HepG2 (cell line): Measurements from ENCODE around the gene S1PR2. TPM values are rescaled to one million over a fixed set of nuclear protein-coding genes. Genes with fewer than 3 reads are reported as not detected.

ENCODE experiments used
- ETV6 ChIP-seq: sonication (generic); formaldehyde crosslinking; conservative IDR thresholded peaks from 2 replicates; pipeline ENCODE4 v1.4.0; 2020; ENCODE audit warnings: missing genetic modification reagents
- HDAC6 ChIP-seq: fragments of 200-600 bp; sonication (generic); IDR thresholded peaks from 2 replicates; pipeline ENCODE4 v1.7.0; 2017; ENCODE audit warnings: mild to moderate bottlenecking, antibody characterized with exemption, low read length, low read depth
- HMGA1 ChIP-seq: sonication (generic); formaldehyde crosslinking; conservative IDR thresholded peaks from 2 replicates; pipeline ENCODE4 v1.4.0; 2020; ENCODE audit warnings: missing genetic modification reagents
- MED8 ChIP-seq: sonication (generic); formaldehyde crosslinking; IDR thresholded peaks from 2 replicates; pipeline ENCODE4 v1.8.1; 2023; ENCODE audit warnings: mild to moderate bottlenecking, missing genetic modification reagents; ENCODE audit not compliant: insufficient replicate concordance
- NCOA1 ChIP-seq: sonication (generic); formaldehyde crosslinking; IDR thresholded peaks from 2 replicates; pipeline ENCODE4 v1.9.0; 2021; ENCODE audit warnings: missing genetic modification reagents
- NCOR1 ChIP-seq: fragments of 200-600 bp; sonication (generic); IDR thresholded peaks from 2 replicates; pipeline ENCODE4 v1.7.0; 2017; ENCODE audit warnings: antibody characterized with exemption, low read length, borderline replicate concordance
- ZFAT ChIP-seq: sonication (generic); formaldehyde crosslinking; conservative IDR thresholded peaks from 2 replicates; pipeline ENCODE4 v1.8.1; 2023; ENCODE audit warnings: missing genetic modification reagents, inconsistent platforms
- ZKSCAN1 ChIP-seq: fragments of 150-350 bp; IDR thresholded peaks from 2 replicates; pipeline ENCODE4 v1.6.1; 2014; ENCODE audit warnings: low read length
- ZNF296 ChIP-seq: sonication (generic); formaldehyde crosslinking; conservative IDR thresholded peaks from 2 replicates; pipeline ENCODE4 v1.5.0; 2020; ENCODE audit warnings: mild to moderate bottlenecking, missing genetic modification reagents
- ZNF549 ChIP-seq: sonication (generic); formaldehyde crosslinking; IDR thresholded peaks from 2 replicates; pipeline ENCODE4 v1.5.0; 2020; ENCODE audit warnings: missing genetic modification reagents
- ZNF577 ChIP-seq: sonication (generic); formaldehyde crosslinking; IDR thresholded peaks from 2 replicates; pipeline ENCODE4 v1.4.0; 2020; ENCODE audit warnings: mild to moderate bottlenecking, low read depth, missing genetic modification reagents, borderline replicate concordance
- polyA plus RNA-seq, 8 experiments: library from polyadenylated mRNA; depleted of rRNA in 3 of 8; stranded (reverse) in 7 of 8; unstranded in 1 of 8; fragments of >200 nt; fragmentation: Illumina TruSeq in 4 of 8; extraction: Trizol in 4 of 8; gene quantifications; 2 replicates each; pipeline versions ENCODE4 v1.2.1 to v1.2.3, GENCODE V29; 2011 to 2016; ENCODE audit warnings: low read depth in 4 of 8, missing spikeins in 1 of 8, mixed read lengths in 1 of 8; ENCODE audit not compliant: insufficient read depth in 1 of 8
- total RNA-seq, 5 experiments: library from RNA; depleted of rRNA; stranded (reverse); fragments of >200 nt; fragmentation: Illumina TruSeq; extraction: Trizol; gene quantifications; 2 replicates each; pipeline ENCODE4 v1.2.3, GENCODE V29; 2016; ENCODE audit warnings: low read depth in 1 of 5
- TF ChIP-seq, protein P1 (sequence below): sonication (generic); formaldehyde crosslinking; IDR thresholded peaks from 2 replicates; pipeline ENCODE4 v1.8.1; 2023; ENCODE audit warnings: mild to moderate bottlenecking, missing genetic modification reagents
- TF ChIP-seq, protein P2 (sequence below): sonication (generic); formaldehyde crosslinking; IDR thresholded peaks from 2 replicates; pipeline ENCODE4 v1.4.0; 2020; ENCODE audit warnings: missing genetic modification reagents
- TF ChIP-seq, protein P3 (sequence below): sonication (generic); formaldehyde crosslinking; IDR thresholded peaks from 2 replicates; pipeline ENCODE4 v1.4.0; 2020; ENCODE audit warnings: mild to moderate bottlenecking, missing genetic modification reagents
- TF ChIP-seq, protein P4 (sequence below): sonication (generic); formaldehyde crosslinking; IDR thresholded peaks from 2 replicates; pipeline ENCODE4 v1.4.0; 2020; ENCODE audit warnings: missing genetic modification reagents, borderline replicate concordance
- TF ChIP-seq, protein P5 (sequence below): sonication (generic); formaldehyde crosslinking; IDR thresholded peaks from 2 replicates; pipeline ENCODE4 v1.4.0; 2020; ENCODE audit warnings: mild to moderate bottlenecking, missing genetic modification reagents

The S1PR2 gene
- total and polyA plus RNA-seq, 2 of the 13 experiments (the other 11 are each of a cell fraction or from before 2014, with no cell fraction given), result 0.91 to 1.3 TPM

DNA sequence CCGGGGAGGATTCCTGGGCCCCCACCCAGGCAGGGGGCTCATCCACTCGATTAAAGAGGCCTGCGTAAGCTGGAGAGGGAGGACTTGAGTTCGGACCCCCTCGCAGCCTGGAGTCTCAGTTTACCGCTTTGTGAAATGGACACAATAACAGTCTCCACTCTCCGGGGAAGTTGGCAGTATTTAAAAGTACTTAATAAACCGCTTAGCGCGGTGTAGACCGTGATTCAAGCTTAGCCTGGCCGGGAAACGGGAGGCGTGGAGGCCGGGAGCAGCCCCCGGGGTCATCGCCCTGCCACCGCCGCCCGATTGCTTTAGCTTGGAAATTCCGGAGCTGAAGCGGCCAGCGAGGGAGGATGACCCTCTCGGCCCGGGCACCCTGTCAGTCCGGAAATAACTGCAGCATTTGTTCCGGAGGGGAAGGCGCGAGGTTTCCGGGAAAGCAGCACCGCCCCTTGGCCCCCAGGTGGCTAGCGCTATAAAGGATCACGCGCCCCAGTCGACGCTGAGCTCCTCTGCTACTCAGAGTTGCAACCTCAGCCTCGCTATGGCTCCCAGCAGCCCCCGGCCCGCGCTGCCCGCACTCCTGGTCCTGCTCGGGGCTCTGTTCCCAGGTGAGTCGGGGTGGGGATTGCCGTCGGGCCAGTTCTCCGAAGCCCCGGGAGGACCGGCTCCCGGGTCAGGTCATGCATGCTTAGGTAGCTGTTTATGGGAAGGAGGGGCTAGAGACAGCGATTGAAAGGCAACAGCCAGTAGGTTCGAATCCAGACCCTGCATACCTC, 39.7 kb upstream of the S1PR2 start, which contains the start of gene ICAM1 (continued):
- TF ChIP-seq, protein P1, sequence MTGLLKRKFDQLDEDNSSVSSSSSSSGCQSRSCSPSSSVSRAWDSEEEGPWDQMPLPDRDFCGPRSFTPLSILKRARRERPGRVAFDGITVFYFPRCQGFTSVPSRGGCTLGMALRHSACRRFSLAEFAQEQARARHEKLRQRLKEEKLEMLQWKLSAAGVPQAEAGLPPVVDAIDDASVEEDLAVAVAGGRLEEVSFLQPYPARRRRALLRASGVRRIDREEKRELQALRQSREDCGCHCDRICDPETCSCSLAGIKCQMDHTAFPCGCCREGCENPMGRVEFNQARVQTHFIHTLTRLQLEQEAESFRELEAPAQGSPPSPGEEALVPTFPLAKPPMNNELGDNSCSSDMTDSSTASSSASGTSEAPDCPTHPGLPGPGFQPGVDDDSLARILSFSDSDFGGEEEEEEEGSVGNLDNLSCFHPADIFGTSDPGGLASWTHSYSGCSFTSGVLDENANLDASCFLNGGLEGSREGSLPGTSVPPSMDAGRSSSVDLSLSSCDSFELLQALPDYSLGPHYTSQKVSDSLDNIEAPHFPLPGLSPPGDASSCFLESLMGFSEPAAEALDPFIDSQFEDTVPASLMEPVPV, result peak; percentile 84
- TF ChIP-seq ZNF296 (CRISPR knock-in tag) (no peak), ZNF549 (CRISPR knock-in tag) (no peak), MED8 (peak; percentile 90), NCOA1 (CRISPR knock-in tag) (no peak), ZNF577 (no peak), HMGA1 (CRISPR knock-in tag) (no peak), ZFAT (CRISPR knock-in tag) (no peak), HDAC6 (no peak), ETV6 (CRISPR knock-in tag) (peak; percentile 95), ZKSCAN1 (no peak), NCOR1 (no peak)
- TF ChIP-seq, protein P2, sequence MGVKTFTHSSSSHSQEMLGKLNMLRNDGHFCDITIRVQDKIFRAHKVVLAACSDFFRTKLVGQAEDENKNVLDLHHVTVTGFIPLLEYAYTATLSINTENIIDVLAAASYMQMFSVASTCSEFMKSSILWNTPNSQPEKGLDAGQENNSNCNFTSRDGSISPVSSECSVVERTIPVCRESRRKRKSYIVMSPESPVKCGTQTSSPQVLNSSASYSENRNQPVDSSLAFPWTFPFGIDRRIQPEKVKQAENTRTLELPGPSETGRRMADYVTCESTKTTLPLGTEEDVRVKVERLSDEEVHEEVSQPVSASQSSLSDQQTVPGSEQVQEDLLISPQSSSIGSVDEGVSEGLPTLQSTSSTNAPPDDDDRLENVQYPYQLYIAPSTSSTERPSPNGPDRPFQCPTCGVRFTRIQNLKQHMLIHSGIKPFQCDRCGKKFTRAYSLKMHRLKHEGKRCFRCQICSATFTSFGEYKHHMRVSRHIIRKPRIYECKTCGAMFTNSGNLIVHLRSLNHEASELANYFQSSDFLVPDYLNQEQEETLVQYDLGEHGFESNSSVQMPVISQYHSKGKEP, result 0 out of 2 replicates have a peak, but pooled peaks have one; percentile 37
- TF ChIP-seq, protein P3, sequence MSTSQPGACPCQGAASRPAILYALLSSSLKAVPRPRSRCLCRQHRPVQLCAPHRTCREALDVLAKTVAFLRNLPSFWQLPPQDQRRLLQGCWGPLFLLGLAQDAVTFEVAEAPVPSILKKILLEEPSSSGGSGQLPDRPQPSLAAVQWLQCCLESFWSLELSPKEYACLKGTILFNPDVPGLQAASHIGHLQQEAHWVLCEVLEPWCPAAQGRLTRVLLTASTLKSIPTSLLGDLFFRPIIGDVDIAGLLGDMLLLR, result peak; percentile 49; the same call in 1 of the 2 replicates
- TF ChIP-seq, protein P4, sequence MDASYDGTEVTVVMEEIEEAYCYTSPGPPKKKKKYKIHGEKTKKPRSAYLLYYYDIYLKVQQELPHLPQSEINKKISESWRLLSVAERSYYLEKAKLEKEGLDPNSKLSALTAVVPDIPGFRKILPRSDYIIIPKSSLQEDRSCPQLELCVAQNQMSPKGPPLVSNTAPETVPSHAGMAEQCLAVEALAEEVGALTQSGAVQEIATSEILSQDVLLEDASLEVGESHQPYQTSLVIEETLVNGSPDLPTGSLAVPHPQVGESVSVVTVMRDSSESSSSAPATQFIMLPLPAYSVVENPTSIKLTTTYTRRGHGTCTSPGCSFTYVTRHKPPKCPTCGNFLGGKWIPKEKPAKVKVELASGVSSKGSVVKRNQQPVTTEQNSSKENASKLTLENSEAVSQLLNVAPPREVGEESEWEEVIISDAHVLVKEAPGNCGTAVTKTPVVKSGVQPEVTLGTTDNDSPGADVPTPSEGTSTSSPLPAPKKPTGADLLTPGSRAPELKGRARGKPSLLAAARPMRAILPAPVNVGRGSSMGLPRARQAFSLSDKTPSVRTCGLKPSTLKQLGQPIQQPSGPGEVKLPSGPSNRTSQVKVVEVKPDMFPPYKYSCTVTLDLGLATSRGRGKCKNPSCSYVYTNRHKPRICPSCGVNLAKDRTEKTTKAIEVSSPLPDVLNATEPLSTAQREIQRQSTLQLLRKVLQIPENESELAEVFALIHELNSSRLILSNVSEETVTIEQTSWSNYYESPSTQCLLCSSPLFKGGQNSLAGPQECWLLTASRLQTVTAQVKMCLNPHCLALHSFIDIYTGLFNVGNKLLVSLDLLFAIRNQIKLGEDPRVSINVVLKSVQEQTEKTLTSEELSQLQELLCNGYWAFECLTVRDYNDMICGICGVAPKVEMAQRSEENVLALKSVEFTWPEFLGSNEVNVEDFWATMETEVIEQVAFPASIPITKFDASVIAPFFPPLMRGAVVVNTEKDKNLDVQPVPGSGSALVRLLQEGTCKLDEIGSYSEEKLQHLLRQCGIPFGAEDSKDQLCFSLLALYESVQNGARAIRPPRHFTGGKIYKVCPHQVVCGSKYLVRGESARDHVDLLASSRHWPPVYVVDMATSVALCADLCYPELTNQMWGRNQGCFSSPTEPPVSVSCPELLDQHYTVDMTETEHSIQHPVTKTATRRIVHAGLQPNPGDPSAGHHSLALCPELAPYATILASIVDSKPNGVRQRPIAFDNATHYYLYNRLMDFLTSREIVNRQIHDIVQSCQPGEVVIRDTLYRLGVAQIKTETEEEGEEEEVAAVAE (CRISPR knock-in tag), result no peak; the same call in 1 of the 2 replicates
- TF ChIP-seq, protein P5, sequence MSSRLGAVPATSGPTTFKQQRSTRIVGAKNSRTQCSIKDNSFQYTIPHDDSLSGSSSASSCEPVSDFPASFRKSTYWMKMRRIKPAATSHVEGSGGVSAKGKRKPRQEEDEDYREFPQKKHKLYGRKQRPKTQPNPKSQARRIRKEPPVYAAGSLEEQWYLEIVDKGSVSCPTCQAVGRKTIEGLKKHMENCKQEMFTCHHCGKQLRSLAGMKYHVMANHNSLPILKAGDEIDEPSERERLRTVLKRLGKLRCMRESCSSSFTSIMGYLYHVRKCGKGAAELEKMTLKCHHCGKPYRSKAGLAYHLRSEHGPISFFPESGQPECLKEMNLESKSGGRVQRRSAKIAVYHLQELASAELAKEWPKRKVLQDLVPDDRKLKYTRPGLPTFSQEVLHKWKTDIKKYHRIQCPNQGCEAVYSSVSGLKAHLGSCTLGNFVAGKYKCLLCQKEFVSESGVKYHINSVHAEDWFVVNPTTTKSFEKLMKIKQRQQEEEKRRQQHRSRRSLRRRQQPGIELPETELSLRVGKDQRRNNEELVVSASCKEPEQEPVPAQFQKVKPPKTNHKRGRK (CRISPR knock-in tag), result no peak
